HCT116 (cell line): Measurements from ENCODE around the gene TM7SF2. TPM values are rescaled to one million over a fixed set of nuclear protein-coding genes. Genes with fewer than 3 reads are reported as not detected.
A peak's percentile ranks its signal among the peaks of the same experiment; 100 is the strongest.

Experiments used
- ATAC-seq: fragments of 200-7000 bp; cut with Tn5 transposase; 2 replicates; pipeline ENCODE4 v1.9.1; 2020; ENCODE audit warnings: mild to moderate bottlenecking, moderate library complexity
- BruUV-seq: library from RNA; stranded (reverse); fragments of 400-500 nt; replicated peaks from 2 replicates; lab custom pipeline; 2021; lab: Mats Ljungman, UMichigan
- CTCF ChIA-PET: fragments of 300-600 bp; sonication (Branson Sonifier 250); formaldehyde crosslinking; loops from one replicate; lab custom pipeline; 2021; ENCODE audit warnings: antibody characterized with exemption; lab: Charles Lee
- POLR2A ChIA-PET: fragments of 300-600, 350-600 bp; sonication (Branson Sonifier 250); formaldehyde crosslinking; loops from one replicate; lab custom pipeline; 2021; ENCODE audit warnings: antibody characterized with exemption; lab: Charles Lee
- RAD21 ChIA-PET, 2 experiments: fragments of 300-600 bp; sonication (Branson Sonifier 250); formaldehyde crosslinking; loops; one replicate each; lab custom pipeline; 2023; ENCODE audit warnings: low total read pairs in 2 of 2; ENCODE audit not compliant: uncharacterized antibody in 2 of 2, unreplicated experiment in 2 of 2, low non-redundant PET in 1 of 2; lab: Charles Lee
- DNase-seq: peaks from one replicate; pipeline ENCODE4 v3.0.0-alpha.2; 2010; ENCODE audit warnings: low read depth, low spot score
- H2AFZ ChIP-seq: fragments of 200-600 bp; shearing (Covaris generic), sonication (generic); 2 replicates; pipeline ENCODE4 v1.6.1; 2017; ENCODE audit warnings: low read depth, mixed run types, mixed read lengths, antibody characterized with exemption, low read length; ENCODE audit not compliant: poor library complexity, severe bottlenecking
- H3K27ac ChIP-seq: 2 replicates; pipeline ENCODE4 v1.5.1; 2012; ENCODE audit warnings: low read depth, low read length
- H3K27me3 ChIP-seq: fragments of 200-600 bp; sonication (generic); 2 replicates; pipeline ENCODE4 v1.6.1; 2016; ENCODE audit warnings: mixed run types, low read length, mixed read lengths; ENCODE audit not compliant: insufficient read depth
- H3K36me3 ChIP-seq, 2 experiments: fragments of 200-500 bp in 1 of 2; fragments of 200-600 bp in 1 of 2; sonication (Bioruptor generic) in 1 of 2; sonication (generic) in 1 of 2; 2 replicates each; pipeline versions ENCODE4 v1.5.1 to v1.6.1; 2014 to 2016; ENCODE audit warnings: low read length in 2 of 2, inconsistent platforms in 1 of 2, mixed read lengths in 1 of 2, mixed run types in 1 of 2; ENCODE audit not compliant: insufficient read depth in 2 of 2, control insufficient read depth in 1 of 2
- H3K4me1 ChIP-seq, 2 experiments: fragments of 200-600 bp in 1 of 2; sonication (generic) in 1 of 2; 2 replicates each; pipeline versions ENCODE4 v1.5.1 to v1.6.1; 2012 to 2017; ENCODE audit warnings: low read length in 2 of 2, inconsistent platforms in 1 of 2, mild to moderate bottlenecking in 1 of 2, mixed read lengths in 1 of 2, mixed run types in 1 of 2, moderate library complexity in 1 of 2; ENCODE audit not compliant: insufficient read depth in 2 of 2, control insufficient read depth in 1 of 2
- H3K4me2 ChIP-seq: fragments of 200-600 bp; sonication (generic); 2 replicates; pipeline ENCODE4 v1.6.1; 2017; ENCODE audit warnings: mixed run types, low read length, mixed read lengths
- H3K4me3 ChIP-seq, 2 experiments: fragments of 200-600 bp in 1 of 2; sonication (generic) in 1 of 2; replicated peaks in 1 of 2; 2 replicates each; pipeline ENCODE4 v1.5.1; 2011 to 2016; ENCODE audit warnings: low read length in 2 of 2, control low read depth in 1 of 2, low read depth in 1 of 2, mild to moderate bottlenecking in 1 of 2, mixed read lengths in 1 of 2, mixed run types in 1 of 2
- H3K79me2 ChIP-seq: fragments of 200-600 bp; sonication (generic); 2 replicates; pipeline ENCODE4 v1.6.1; 2017; ENCODE audit warnings: mild to moderate bottlenecking, mixed run types, low read length, moderate library complexity, mixed read lengths; ENCODE audit not compliant: insufficient read depth
- H3K9ac ChIP-seq: fragments of 200-600 bp; sonication (generic); 2 replicates; pipeline ENCODE4 v1.6.1; 2016; ENCODE audit warnings: low read length, mixed read lengths
- H3K9me2 ChIP-seq: fragments of 200-600 bp; sonication (generic), shearing (Covaris generic); 2 replicates; pipeline ENCODE4 v1.6.1; 2017; ENCODE audit warnings: mixed run types, mild to moderate bottlenecking, moderate library complexity; ENCODE audit not compliant: insufficient read depth
- H3K9me3 ChIP-seq, 2 experiments: fragments of 200-500 bp in 1 of 2; fragments of 200-600 bp in 1 of 2; sonication (Bioruptor generic) in 1 of 2; sonication (generic) in 1 of 2; 2 replicates each; pipeline ENCODE4 v1.6.1; 2014 to 2017; ENCODE audit warnings: low read length in 2 of 2, mixed read lengths in 2 of 2, inconsistent platforms in 1 of 2, low read depth in 1 of 2, mild to moderate bottlenecking in 1 of 2, mixed run types in 1 of 2, moderate library complexity in 1 of 2; ENCODE audit not compliant: control insufficient read depth in 1 of 2, insufficient read depth in 1 of 2
- H4K20me1 ChIP-seq: fragments of 200-600 bp; sonication (generic), shearing (Covaris generic); 2 replicates; pipeline ENCODE4 v1.6.1; 2017; ENCODE audit warnings: mixed run types, mild to moderate bottlenecking, moderate library complexity; ENCODE audit not compliant: insufficient read depth
- CBX3 ChIP-seq: IDR thresholded peaks from 2 replicates; pipeline ENCODE4 v1.6.1; 2012; ENCODE audit warnings: low read depth
- CEBPB ChIP-seq: IDR thresholded peaks from 2 replicates; pipeline ENCODE4 v1.6.1; 2012; ENCODE audit warnings: low read depth
- EGR1 ChIP-seq: IDR thresholded peaks from 2 replicates; pipeline ENCODE4 v1.6.1; 2012; ENCODE audit warnings: low read depth
- ELF1 ChIP-seq: IDR thresholded peaks from 2 replicates; pipeline ENCODE4 v1.6.1; 2012; ENCODE audit warnings: low read depth, borderline replicate concordance
- RAD21 ChIP-seq: IDR thresholded peaks from 2 replicates; pipeline ENCODE4 v1.6.1; 2012; ENCODE audit warnings: low read depth, mild to moderate bottlenecking
- SP1 ChIP-seq: IDR thresholded peaks from 2 replicates; pipeline ENCODE4 v1.6.1; 2012; ENCODE audit warnings: low read depth
- ZNF274 ChIP-seq: fragments of 200-500 bp; sonication (Bioruptor generic); IDR thresholded peaks from 2 replicates; pipeline ENCODE4 v1.6.1; 2014; ENCODE audit warnings: mild to moderate bottlenecking, low read depth, low read length, inconsistent platforms
- intact Hi-C: fragments of 100-400 bp; cut with micrococcal nuclease; formaldehyde crosslinking; loops from 2 replicates; pipeline ENCODE4 v1.10.0; 2022
- total RNA-seq: library from RNA; stranded (reverse); gene quantifications from one replicate; pipeline ENCODE4 v1.2.1, GENCODE V29; 2021; ENCODE audit not compliant: unreplicated experiment
- TF ChIP-seq, protein P1 (sequence below), 3 experiments: fragments of 200-600 bp in 1 of 3; sonication (generic) in 1 of 3; IDR thresholded peaks in 2 of 3; conservative IDR thresholded peaks in 1 of 3; 2 replicates each; pipeline ENCODE4 v1.5.1; 2012 to 2017; ENCODE audit warnings: low read depth in 2 of 3, low read length in 2 of 3, antibody characterized with exemption in 1 of 3, borderline replicate concordance in 1 of 3, control low read depth in 1 of 3, mild to moderate bottlenecking in 1 of 3, mixed read lengths in 1 of 3, mixed run types in 1 of 3, moderate library complexity in 1 of 3; ENCODE audit not compliant: insufficient read depth in 1 of 3
- TF ChIP-seq, protein P2 (sequence below): IDR thresholded peaks from 2 replicates; pipeline ENCODE4 v1.6.1; 2011; ENCODE audit warnings: mild to moderate bottlenecking, low read length, moderate library complexity; ENCODE audit not compliant: insufficient replicate concordance; ENCODE audit errors: extremely low read depth
- TF ChIP-seq, protein P3 (sequence below): IDR thresholded peaks from 2 replicates; pipeline ENCODE4 v1.6.1; 2012
- TF ChIP-seq, protein P4 (sequence below): IDR thresholded peaks from 2 replicates; pipeline ENCODE4 v1.6.1; 2012; ENCODE audit warnings: low read depth

Gene TM7SF2
- total RNA-seq, 1 experiment from 2014 or later, result 52.9 TPM

DNA sequence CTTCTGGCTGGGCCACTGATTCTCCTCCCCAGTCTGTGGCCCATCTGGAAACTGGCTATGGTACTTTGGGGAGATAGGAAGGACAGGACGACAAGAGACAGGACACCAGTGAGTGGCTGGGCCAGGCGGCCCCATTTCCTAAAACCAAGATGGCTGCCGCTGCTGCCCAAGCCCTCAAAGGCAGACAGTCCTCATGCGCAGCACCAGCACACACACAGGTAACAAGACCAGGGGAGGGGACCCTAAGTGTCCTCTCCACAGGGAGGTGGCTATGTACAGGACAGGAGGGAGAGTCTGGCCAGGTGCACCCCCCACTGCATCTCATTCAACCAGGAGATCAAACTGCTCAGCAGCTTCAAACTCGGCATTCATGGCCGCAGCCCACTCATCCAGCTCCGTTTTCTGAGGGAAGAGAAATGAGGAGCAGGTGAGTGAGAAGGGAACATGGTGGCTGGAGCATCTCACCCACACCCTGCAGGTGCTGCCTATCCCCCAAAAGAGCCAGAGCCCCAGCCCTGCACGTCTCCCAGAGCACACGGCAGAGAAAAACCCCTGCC, 32.8 kb upstream of the TM7SF2 start:
- intact Hi-C loops, result loop anchor here (5.0 kb wide), 1 partner anchor 67 kb away; the partner anchor contains the start of gene ARL2
- DNase-seq (no peak), ATAC-seq (no peak)
- RAD21 ChIA-PET, result no interaction called here
- no peaks in the 10 kb centered on the region for H3K9me3 ChIP-seq
- peaks cover 5 to 24% of the 10 kb centered on the region in 2 experiments; a peak in 3 of 4 replicates for H3K4me1 ChIP-seq
- POLR2A ChIA-PET, result interaction anchor here (0.8 to 1.5 kb wide), 2 partner anchors 33 to 43 kb away, joined by 3 read pairs; partner anchors contain the start of genes FAU, MRPL49 and TM7SF2
- peaks cover 72% of the 10 kb centered on the region for H3K79me2 ChIP-seq
- CTCF ChIA-PET, result no interaction called here
- TF ChIP-seq CEBPB (no peak), SP1 (no peak), EGR1 (no peak), RAD21 (no peak), CBX3 (no peak), ELF1 (no peak), ZNF274 (no peak)
- TF ChIP-seq, protein P1, sequence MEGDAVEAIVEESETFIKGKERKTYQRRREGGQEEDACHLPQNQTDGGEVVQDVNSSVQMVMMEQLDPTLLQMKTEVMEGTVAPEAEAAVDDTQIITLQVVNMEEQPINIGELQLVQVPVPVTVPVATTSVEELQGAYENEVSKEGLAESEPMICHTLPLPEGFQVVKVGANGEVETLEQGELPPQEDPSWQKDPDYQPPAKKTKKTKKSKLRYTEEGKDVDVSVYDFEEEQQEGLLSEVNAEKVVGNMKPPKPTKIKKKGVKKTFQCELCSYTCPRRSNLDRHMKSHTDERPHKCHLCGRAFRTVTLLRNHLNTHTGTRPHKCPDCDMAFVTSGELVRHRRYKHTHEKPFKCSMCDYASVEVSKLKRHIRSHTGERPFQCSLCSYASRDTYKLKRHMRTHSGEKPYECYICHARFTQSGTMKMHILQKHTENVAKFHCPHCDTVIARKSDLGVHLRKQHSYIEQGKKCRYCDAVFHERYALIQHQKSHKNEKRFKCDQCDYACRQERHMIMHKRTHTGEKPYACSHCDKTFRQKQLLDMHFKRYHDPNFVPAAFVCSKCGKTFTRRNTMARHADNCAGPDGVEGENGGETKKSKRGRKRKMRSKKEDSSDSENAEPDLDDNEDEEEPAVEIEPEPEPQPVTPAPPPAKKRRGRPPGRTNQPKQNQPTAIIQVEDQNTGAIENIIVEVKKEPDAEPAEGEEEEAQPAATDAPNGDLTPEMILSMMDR (IDR thresholded peaks at IDR 0.05 in 2 of 3, conservative IDR thresholded peaks at IDR 0.05 in 1 of 3; ENCODE audit: borderline replicate concordance in 1 of 3, insufficient read depth in 1 of 3, low read depth in 2 of 3, low read length in 2 of 3), result no peak
- TF ChIP-seq, protein P2, sequence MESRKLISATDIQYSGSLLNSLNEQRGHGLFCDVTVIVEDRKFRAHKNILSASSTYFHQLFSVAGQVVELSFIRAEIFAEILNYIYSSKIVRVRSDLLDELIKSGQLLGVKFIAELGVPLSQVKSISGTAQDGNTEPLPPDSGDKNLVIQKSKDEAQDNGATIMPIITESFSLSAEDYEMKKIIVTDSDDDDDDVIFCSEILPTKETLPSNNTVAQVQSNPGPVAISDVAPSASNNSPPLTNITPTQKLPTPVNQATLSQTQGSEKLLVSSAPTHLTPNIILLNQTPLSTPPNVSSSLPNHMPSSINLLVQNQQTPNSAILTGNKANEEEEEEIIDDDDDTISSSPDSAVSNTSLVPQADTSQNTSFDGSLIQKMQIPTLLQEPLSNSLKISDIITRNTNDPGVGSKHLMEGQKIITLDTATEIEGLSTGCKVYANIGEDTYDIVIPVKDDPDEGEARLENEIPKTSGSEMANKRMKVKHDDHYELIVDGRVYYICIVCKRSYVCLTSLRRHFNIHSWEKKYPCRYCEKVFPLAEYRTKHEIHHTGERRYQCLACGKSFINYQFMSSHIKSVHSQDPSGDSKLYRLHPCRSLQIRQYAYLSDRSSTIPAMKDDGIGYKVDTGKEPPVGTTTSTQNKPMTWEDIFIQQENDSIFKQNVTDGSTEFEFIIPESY, result no peak
- TF ChIP-seq, protein P3, sequence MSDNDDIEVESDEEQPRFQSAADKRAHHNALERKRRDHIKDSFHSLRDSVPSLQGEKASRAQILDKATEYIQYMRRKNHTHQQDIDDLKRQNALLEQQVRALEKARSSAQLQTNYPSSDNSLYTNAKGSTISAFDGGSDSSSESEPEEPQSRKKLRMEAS, result no peak
- TF ChIP-seq, protein P4, sequence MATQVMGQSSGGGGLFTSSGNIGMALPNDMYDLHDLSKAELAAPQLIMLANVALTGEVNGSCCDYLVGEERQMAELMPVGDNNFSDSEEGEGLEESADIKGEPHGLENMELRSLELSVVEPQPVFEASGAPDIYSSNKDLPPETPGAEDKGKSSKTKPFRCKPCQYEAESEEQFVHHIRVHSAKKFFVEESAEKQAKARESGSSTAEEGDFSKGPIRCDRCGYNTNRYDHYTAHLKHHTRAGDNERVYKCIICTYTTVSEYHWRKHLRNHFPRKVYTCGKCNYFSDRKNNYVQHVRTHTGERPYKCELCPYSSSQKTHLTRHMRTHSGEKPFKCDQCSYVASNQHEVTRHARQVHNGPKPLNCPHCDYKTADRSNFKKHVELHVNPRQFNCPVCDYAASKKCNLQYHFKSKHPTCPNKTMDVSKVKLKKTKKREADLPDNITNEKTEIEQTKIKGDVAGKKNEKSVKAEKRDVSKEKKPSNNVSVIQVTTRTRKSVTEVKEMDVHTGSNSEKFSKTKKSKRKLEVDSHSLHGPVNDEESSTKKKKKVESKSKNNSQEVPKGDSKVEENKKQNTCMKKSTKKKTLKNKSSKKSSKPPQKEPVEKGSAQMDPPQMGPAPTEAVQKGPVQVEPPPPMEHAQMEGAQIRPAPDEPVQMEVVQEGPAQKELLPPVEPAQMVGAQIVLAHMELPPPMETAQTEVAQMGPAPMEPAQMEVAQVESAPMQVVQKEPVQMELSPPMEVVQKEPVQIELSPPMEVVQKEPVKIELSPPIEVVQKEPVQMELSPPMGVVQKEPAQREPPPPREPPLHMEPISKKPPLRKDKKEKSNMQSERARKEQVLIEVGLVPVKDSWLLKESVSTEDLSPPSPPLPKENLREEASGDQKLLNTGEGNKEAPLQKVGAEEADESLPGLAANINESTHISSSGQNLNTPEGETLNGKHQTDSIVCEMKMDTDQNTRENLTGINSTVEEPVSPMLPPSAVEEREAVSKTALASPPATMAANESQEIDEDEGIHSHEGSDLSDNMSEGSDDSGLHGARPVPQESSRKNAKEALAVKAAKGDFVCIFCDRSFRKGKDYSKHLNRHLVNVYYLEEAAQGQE, result no peak
- peak overlapping the region; percentile 15; the same call in 1 of the 2 replicates for H3K9ac ChIP-seq
- H3K27ac ChIP-seq, result peak overlapping the region; percentile 39
- peaks cover 14 to 49% of the 10 kb centered on the region in 2 experiments; a peak in 2 of 4 replicates for H3K36me3 ChIP-seq
- H2AFZ ChIP-seq, result no peak overlapping the region
- no peaks in the 10 kb centered on the region for H3K27me3 ChIP-seq
- H4K20me1 ChIP-seq, result no peaks in the 10 kb centered on the region
- no peaks in the 10 kb centered on the region for H3K9me2 ChIP-seq
- H3K4me3 ChIP-seq, result no peak overlapping the region
- H3K4me2 ChIP-seq, result peak overlapping the region; percentile 31; the same call in 1 of the 2 replicates
- no TSS peak for BruUV-seq
